Lung (tissue), 12 donors: ENCODE measurements around the gene ADAM12. TPM values are rescaled to one million over a fixed set of nuclear protein-coding genes. Genes with fewer than 3 reads are reported as not detected.

ENCODE experiments used
- ATAC-seq: fragments of 200-7000 bp; cut with Tn5 transposase; one replicate; pipeline ENCODE4 v1.9.1; 2020; ENCODE audit warnings: moderate number of reproducible peaks; ENCODE audit not compliant: insufficient read depth, low FRiP score
- DNase-seq, 3 donors: peaks; one replicate each; pipeline ENCODE4 v3.0.0-alpha.2; 2013 to 2017
- H3K27ac ChIP-seq, 2 donors: one replicate each; pipeline ENCODE4 v1.5.1; 2013; ENCODE audit warnings: mild to moderate bottlenecking in 2 of 2, moderate library complexity in 2 of 2, control low read depth in 1 of 2, inconsistent platforms in 1 of 2, low read depth in 1 of 2, low read length in 1 of 2
- H3K27me3 ChIP-seq, 3 donors: one replicate each; pipeline ENCODE4 v1.5.1; 2013; ENCODE audit warnings: low read length in 2 of 3; ENCODE audit not compliant: control insufficient read depth in 3 of 3, insufficient read depth in 3 of 3
- H3K36me3 ChIP-seq, 4 donors: one replicate each; pipeline ENCODE4 v1.5.1; 2013; ENCODE audit warnings: low read length in 4 of 4, mild to moderate bottlenecking in 1 of 4, moderate library complexity in 1 of 4; ENCODE audit not compliant: control insufficient read depth in 4 of 4, insufficient read depth in 4 of 4
- H3K4me1 ChIP-seq, 5 donors: one replicate each; pipeline ENCODE4 v1.5.1; 2013; ENCODE audit warnings: low read length in 5 of 5, mild to moderate bottlenecking in 2 of 5, moderate library complexity in 1 of 5; ENCODE audit not compliant: control insufficient read depth in 5 of 5, insufficient read depth in 5 of 5
- H3K4me3 ChIP-seq: one replicate; pipeline ENCODE4 v1.5.1; 2013; ENCODE audit warnings: mild to moderate bottlenecking, control low read depth, moderate library complexity
- H3K9ac ChIP-seq, 2 donors: one replicate each; pipeline ENCODE4 v1.5.1; 2013; ENCODE audit warnings: low read length in 2 of 2, control low read depth in 1 of 2; ENCODE audit not compliant: insufficient read depth in 1 of 2
- H3K9me3 ChIP-seq, 4 donors: one replicate each; pipeline ENCODE4 v1.5.1; 2013; ENCODE audit warnings: low read length in 3 of 4, mild to moderate bottlenecking in 1 of 4, moderate library complexity in 1 of 4; ENCODE audit not compliant: control insufficient read depth in 4 of 4, insufficient read depth in 3 of 4
- WGBS, 2 donors: extraction: QIAGEN DNeasy Blood & Tissue Kit; methylation state at CpG; one replicate each; pipeline ENCODE4 v1.1.7; 2013; 5-methylcytosine and 5-hydroxymethylcytosine counted together
- polyA plus RNA-seq, 2 donors: library from polyadenylated mRNA; stranded (reverse); fragments of 200-250 nt; gene quantifications; one replicate each; pipeline ENCODE4 v1.2.1, GENCODE V29; 2013
- total RNA-seq, 2 donors: library from RNA; depleted of rRNA in 1 of 2; stranded (reverse); fragments of >200 nt in 1 of 2; gene quantifications; one replicate each; pipeline ENCODE4 v1.2.1, GENCODE V29; 2014 to 2021
- TF ChIP-seq, protein P1 (sequence below): IDR thresholded peaks from 2 replicates; pipeline ENCODE4 v1.5.1; 2012; ENCODE audit warnings: mild to moderate bottlenecking; ENCODE audit errors: control extremely low read depth, extremely low read depth
- donor health status: control.
- donor health status: control.
- donor health status: Bipolar disorder and iron deficiency.
- donor health status: healthy.
- donor health status: DM: yes; HTN: yes; CAD: no.

The ADAM12 gene
- total and polyA plus RNA-seq, 4 donors: 0.16 to 5.8 (median 0.85) TPM

DNA sequence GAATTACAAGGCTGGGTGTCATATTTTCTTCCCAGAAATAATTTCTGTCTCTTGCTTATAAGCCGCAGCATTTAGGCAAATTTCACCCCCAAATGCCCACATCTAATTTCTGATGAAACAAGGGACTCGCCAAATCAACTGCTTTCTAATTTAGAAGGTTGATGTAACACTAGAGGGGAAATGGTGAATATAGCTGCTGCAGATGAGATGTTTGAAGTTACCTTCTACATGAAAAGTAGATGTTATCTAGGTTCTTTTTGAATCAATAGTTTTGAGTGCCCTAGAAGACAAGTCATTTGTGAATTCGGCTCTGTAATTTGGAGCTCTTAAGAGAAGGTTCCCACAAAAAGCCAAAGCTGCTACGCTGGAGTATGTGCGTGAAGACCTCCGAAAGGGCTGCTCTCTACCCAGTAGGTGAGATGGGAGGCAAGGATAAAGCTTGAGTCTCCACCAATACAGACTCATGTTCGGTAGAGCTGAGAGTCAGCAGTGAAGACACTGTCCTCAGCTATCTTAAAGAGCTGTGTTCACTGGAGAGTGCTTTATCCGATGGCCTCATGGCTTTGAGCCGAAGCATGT, 392.5 kb downstream of the ADAM12 start:
- Histone ChIP-seq H3K9ac (no peak overlapping the region), H3K4me1 (no peaks in the 10 kb centered on the region), H3K36me3 (no peaks in the 10 kb centered on the region), H3K9me3 (peaks cover 0 to 2% (median 0%) of the 10 kb centered on the region in 4 donors), H3K27me3 (no peaks in the 10 kb centered on the region), H3K27ac (no peak overlapping the region), H3K4me3 (no peak overlapping the region)
- TF ChIP-seq, protein P1, sequence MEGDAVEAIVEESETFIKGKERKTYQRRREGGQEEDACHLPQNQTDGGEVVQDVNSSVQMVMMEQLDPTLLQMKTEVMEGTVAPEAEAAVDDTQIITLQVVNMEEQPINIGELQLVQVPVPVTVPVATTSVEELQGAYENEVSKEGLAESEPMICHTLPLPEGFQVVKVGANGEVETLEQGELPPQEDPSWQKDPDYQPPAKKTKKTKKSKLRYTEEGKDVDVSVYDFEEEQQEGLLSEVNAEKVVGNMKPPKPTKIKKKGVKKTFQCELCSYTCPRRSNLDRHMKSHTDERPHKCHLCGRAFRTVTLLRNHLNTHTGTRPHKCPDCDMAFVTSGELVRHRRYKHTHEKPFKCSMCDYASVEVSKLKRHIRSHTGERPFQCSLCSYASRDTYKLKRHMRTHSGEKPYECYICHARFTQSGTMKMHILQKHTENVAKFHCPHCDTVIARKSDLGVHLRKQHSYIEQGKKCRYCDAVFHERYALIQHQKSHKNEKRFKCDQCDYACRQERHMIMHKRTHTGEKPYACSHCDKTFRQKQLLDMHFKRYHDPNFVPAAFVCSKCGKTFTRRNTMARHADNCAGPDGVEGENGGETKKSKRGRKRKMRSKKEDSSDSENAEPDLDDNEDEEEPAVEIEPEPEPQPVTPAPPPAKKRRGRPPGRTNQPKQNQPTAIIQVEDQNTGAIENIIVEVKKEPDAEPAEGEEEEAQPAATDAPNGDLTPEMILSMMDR: no peak
- DNase-seq (no peak), ATAC-seq (no peak)
- 92 to 93% methylated on average over 9 of the region's 9 CpGs for WGBS, 2 donors

DNA sequence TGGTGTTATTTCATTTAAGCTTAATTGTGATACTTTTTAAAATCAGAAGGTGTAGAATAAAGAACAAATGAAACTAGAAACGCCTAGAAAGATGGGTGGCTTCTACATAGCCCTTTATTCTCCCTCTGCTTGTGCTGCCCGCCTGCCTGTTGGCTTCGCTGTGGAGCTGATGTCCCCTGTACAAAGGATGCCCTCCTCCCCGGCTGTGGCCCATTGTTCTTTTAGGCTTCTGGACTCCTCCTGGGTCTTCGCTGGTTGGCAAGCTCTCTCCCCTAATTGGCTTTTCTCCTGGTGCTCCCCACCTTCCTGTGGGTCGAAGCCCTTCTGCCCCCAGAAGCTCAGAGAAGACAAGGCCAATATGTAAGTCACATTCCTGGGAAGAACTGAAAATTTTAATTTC, 393.7 kb downstream of the ADAM12 start:
- WGBS, 2 donors: 91 to 94% methylated on average over 6 of the region's 6 CpGs
- H3K36me3 ChIP-seq: no peaks in the 10 kb centered on the region
- peaks cover 0 to 2% (median 0%) of the 10 kb centered on the region in 4 donors for H3K9me3 ChIP-seq
- TF ChIP-seq, protein P1: no peak
- H3K9ac ChIP-seq: no peak overlapping the region
- DNase-seq (no peak), ATAC-seq (no peak)
- no peaks in the 10 kb centered on the region for H3K4me1 ChIP-seq
- no peaks in the 10 kb centered on the region for H3K27me3 ChIP-seq
- no peak overlapping the region for H3K4me3 ChIP-seq
- H3K27ac ChIP-seq: no peak overlapping the region

DNA sequence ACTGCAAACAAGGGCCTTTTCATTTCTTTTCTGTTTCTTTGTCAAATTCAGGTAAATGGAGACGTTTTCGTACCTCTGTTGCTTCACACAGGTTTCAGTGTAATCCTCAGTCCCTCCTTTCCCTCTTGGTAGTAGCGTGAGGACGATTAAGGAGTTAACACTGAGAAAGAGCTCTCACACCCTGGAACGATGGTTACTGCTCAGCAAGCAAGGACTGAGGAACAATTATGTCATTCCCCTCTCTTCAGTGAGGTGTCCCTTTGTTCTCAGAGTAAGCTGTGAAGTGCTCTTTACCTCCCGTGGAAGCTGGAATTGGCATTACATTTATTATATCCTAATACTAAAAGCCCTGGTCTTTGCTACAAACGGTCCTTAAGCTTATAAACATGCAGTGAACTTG, 396.0 kb downstream of the ADAM12 start:
- no peak overlapping the region for H3K9ac ChIP-seq
- H3K4me3 ChIP-seq: no peak overlapping the region
- ATAC-seq (no peak), DNase-seq (no peak)
- no peaks in the 10 kb centered on the region for H3K27me3 ChIP-seq
- H3K9me3 ChIP-seq: peaks cover 0 to 2% (median 0%) of the 10 kb centered on the region in 4 donors
- 77 to 79% methylated on average over 7 of the region's 7 CpGs for WGBS, 2 donors
- no peak overlapping the region for H3K27ac ChIP-seq
- no peaks in the 10 kb centered on the region for H3K36me3 ChIP-seq
- no peaks in the 10 kb centered on the region for H3K4me1 ChIP-seq
- TF ChIP-seq, protein P1: no peak

DNA sequence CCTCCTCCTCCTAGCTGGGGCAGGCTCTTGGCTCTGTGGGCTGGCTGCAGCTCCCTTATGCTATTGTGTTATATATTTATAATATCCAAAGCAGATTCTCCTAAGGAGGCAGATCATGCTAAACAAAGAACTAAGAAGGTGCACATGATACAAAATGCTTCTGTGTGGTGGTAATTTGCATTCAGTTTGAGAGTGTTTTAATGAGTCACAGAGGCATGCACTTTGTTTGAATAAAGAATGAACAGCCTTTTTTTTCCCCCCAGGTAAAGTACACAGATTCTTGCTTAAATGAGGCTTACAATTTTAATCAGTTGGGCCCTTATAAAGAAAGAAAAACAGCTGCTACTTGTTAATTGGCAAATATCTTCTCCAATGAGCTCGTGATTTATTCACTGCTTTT, 396.9 kb downstream of the ADAM12 start:
- H3K4me1 ChIP-seq: no peaks in the 10 kb centered on the region
- H3K27ac ChIP-seq: no peak overlapping the region
- DNase-seq (no peak), ATAC-seq (no peak)
- H3K4me3 ChIP-seq: no peak overlapping the region
- 88 to 89% methylated on average over 1 of the region's 1 CpG for WGBS, 2 donors
- peaks cover 0 to 2% (median 0%) of the 10 kb centered on the region in 4 donors for H3K9me3 ChIP-seq
- no peak overlapping the region for H3K9ac ChIP-seq
- TF ChIP-seq, protein P1: no peak
- H3K36me3 ChIP-seq: no peaks in the 10 kb centered on the region
- H3K27me3 ChIP-seq: no peaks in the 10 kb centered on the region
